DLD1 (cell line): Measurements from ENCODE around the gene DNM3.
"Not testable (repeated sequence)": the region's sequence is repeated elsewhere in the genome, so short reads cannot be mapped to it uniquely, and the experiment has no call there.

Source experiments
- in situ Hi-C: cut with HindIII; loops from 2 replicates; pipeline ENCODE4 v1.10.0; 2017; ENCODE audit warnings: low sequenced_read_pairs

DNM3 gene

DNA sequence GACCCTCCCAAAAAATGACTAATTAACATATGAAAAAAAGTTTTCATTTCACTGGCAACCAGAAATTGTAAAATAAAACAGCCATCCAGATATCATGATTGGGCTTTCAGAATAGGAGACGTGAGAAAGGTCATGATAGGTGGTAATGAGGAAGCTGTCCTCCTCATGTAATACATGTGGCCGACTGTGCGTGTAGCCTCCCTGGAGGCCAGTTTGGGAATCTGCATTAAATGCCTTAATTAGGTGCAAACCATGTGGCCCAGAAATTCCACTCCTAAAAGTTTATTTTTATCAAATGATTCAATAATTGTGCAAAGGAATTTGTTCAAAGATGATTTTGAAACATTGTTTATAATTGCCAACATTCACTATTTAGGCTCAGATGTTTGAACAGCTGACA, 451.5 kb downstream of the DNM3 start:
- in situ Hi-C loops: no loop called here

DNA sequence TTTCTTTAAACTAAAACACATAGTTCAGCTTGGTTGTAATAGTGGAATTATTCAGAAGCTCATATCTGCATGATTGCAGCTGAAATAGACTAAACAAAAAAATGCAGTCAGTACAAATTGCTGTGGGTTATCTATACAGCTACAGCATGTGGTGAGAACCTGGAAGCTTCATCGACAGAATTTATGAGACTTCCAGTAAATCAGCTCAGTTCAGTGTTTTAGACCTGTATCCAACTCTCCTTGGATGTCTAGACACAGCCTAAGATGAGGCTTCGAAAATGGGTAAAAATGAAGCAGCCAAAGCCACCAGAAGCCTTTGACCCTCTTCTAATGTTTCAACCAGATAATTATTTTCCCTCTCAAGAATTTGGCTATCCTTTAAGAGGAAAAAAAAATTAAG, 452.1 kb downstream of the DNM3 start:
- in situ Hi-C loops: no loop called here

DNA sequence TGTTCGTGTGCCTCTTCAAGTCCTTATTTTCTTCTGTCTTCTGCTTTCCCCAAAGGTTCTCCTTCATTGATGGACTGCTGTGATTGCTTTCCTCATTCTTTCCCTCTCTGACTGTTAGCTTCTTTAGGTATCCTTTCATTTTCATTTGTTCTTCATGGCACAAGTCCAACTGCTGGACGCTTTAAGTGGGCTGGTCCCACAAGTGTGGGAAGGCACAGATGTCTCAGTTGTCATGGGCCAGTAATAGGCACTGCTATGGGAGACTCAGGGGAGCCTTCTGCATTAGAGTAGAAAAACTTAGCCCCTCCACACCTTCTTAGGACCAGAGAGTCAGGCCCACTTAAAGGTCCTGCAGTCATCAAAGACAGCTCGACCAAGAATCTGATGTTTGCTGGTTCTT, 456.8 kb downstream of the DNM3 start:
- in situ Hi-C loops: no loop called here

DNA sequence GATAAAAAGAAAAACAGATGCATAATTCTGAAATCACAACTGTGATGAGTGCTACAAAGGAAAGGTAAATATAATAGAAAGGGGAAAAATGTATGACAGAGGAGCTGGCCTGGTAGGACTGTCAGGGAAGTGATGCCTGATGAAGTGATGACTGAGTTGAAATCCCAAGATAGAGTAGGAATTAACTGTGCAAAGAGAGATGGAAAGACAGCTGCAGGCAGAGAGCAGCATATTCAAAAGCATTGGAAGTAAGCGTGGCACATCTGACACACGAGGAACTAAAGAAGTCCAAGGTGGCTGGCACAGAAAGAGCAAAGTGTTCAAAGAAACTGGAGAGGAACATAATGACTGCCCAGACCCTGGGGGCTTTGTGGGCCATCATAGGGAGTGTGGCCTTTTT, 457.6 kb downstream of the DNM3 start:
- in situ Hi-C loops: no loop called here

DNA sequence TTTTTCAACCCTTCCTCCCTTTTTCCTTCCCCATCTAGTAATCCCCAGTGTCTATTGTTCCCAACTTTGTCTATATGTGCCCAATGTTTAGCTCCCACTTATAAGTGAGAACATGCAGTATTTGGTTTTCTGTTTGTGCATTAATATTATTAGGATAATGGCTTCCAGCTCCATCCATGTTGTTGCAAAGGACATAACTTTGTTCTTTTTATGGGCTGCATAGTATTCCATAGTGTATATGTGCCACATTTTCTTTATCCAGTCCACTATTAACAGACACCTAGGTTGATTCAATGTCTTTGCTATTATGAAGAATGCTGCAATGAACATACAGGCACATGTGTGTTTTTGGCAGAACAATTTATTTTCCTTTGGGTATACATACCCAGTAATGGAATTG, 458.2 kb downstream of the DNM3 start:
- in situ Hi-C loops: no loop called here

DNA sequence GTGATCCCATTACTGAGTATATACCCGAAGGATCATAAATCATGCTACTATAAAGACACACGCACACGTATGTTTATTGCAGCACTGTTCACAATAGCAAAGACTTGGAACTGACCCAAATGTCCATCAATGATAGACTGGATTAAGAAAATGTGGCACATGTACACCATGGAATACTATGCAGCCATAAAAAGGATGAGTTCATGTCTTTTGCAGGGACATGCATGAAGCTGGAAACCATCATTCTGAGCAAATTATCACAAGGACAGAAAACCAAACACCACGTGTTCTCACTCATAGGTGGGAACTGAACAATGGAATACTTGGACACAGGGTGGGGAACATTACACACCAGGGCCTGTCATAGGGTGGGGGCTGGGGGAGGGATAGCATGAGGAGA, 466.2 kb downstream of the DNM3 start:
- in situ Hi-C loops: not testable (repeated sequence)

DNA sequence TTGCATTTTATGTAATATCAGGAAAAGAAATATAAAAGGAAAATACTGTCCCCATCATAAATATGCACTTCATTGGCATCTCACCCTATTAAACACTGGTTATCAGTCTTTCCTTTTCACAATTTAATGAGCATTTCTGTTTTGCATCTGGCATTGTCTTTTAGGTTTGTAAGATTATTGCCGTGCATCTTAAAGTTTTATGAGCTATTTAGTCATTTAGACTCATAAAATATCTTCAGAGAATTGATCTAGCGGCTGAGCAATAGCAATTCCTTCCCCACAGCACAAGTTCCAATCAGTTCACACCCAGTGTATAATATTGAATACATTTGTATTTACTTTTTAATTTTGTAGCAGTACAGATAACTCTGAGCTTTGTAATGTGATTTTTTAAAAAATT, 466.8 kb downstream of the DNM3 start:
- in situ Hi-C loops: no loop called here

DNA sequence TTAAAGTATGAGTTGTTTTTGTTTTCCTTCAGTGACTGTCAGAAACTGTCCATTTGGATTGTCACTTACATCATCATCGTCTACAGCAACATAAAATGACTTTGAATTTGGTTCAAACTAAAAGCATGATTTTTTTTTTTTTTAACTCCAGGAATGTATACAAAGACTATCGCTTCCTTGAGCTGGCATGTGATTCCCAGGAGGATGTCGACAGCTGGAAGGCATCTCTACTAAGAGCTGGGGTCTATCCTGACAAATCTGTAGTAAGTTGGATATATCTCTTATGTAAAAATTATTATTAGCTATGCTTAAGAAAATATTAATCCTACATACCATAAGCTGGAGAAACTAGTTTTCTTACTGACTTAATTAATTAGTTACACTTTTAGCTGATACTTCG, 467.3 kb downstream of the DNM3 start:
- in situ Hi-C loops: no loop called here

DNA sequence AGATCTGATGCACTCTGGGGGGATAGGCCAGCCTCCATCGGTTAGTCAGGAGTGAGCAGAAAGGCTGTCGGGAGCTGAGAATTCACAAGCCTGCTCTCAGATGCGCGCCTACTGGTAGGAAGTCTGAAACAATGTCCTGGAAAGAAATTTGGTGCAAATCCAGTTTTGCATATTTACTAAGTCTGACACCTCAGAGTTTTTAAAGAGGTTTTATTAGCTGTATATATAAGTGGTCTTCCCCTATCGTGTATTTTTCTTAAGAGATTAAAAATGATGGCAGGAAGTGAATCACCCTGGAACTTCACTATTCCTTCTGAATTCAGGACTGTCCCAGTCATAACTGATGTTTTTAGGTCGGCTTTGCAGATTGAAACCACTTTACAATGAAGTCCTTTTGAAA, 479.4 kb downstream of the DNM3 start:
- in situ Hi-C loops: no loop called here

DNA sequence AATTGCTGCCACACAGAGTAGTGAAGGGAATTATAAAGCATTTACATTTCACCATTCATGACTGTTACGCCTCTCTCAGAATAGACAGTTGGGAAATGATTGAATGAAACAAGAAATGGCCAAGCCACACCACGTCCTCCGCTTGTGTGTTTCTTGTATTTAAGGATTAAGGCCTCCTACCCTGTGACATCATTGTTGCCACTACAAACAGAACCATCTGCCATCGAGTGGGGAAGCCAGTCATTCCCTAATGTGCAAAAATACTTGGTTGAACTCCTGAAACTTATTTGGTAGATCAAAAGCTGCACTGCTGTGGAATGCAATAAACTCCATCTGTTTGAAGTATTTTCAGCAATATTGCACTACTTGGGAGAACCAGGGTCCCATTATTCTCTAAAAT, 480.2 kb downstream of the DNM3 start:
- in situ Hi-C loops: no loop called here

DNA sequence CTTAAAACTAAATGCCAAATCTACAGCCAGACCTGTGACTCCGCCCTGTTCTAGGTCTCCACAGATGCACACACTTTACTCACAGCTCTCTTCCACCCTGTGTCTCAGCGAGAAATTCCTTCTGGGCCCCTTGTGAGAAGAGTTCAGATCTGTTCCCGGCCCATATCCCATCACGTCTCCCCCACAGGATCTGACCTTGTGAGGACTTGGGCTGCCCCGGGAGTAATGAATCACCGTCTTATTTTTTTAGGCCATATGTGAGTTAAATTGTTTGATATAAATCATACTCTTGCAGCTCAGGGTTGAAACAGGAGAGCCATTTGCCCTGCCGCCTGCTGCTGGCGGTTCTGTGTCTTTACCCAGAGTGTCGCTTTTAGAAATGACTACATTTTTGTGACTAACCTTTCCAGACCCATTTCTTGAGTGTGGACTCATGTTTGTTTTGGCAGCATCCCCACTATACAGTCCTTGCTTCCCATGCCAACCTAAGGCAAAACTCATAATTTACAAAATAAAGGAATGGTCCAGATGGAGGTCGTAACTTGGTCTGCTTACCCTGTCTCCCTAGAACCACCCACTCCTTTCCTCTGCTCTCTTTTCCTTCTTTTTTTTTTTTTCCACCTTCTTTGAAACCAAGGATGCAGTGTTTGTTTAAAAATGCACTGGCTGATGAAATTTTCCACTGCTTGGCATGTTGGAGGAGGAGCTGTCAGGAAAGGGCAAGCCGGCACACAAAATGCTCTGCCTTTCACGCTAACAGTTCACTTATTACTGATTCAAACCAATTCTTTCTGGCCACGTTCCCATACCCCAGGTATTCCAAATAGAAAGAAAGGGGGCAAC, 481.1 kb downstream of the DNM3 start:
- in situ Hi-C loops: no loop called here

DNA sequence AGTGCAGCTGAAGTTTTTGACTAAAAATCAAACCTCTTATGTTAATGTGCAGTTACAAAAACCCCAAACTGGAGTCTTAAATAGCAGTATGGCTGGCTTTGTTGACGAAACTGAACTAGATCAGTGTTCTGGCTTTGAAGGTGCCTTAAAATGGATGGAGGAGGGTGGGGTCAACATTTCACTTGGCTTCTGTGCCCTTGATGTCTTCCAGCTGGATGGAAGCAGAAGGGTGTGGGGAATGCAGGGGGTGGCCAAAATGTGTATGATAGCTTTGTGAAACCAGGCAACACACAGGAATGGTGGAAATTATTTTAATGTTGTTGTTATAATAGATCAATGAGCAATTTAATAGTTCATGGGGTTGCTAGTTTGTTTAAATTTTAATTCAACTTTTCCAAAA, 482.4 kb downstream of the DNM3 start:
- in situ Hi-C loops: no loop called here

DNA sequence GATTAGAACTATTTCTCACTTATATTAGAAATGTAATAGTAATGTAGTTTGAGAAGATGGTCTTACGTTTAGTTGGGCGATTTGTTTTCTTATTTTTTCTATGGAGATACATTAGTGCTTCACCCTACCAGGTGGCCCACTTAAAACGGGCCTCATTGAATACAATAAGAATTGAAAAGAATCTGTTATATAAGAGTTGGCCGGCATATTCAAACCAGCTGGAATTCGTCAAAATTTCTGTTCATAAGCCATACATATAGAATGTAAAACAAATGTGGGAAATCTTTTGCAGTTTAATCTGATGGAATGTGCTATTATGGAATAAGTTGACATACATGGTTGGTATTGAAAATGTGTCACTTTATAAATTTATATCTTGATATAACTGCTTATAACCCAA, 482.8 kb downstream of the DNM3 start:
- in situ Hi-C loops: no loop called here

DNA sequence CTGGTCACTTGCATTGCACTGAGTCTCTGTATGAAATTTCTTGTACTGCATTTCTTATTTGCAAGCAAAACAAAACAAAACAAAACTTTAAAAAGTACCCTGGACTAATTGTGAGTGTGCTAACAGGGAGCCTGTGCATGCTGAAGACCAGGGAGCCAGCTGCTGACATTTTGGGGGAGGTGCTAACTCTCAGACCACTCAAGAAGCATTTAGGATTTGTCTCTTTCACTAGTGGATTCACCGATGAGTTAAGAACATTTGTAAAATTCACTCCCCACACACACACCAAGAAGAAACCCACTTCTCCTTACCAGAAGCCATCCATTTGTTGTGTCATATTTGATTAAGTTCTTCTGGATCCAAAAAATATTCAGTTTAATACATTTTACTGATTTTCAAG, 483.5 kb downstream of the DNM3 start:
- in situ Hi-C loops: no loop called here

DNA sequence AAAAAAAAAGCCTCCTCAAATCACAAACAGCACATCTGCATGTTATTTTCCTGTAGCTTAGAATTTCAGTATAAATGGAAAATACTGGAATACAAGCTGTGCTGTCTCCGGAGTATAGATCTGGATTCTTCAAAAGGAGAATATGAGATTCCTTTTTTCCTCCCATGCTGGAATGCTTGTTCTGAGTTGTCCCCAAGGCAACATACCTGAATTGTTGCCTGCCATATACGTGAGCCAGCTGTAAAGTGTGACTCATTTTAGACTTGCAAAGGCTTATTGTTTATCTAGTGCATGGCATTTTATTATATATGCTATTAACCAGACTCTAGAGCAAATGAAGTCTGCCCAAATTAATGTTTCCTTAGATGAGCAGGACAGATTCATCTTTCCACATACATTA, 484.2 kb downstream of the DNM3 start:
- in situ Hi-C loops: no loop called here

DNA sequence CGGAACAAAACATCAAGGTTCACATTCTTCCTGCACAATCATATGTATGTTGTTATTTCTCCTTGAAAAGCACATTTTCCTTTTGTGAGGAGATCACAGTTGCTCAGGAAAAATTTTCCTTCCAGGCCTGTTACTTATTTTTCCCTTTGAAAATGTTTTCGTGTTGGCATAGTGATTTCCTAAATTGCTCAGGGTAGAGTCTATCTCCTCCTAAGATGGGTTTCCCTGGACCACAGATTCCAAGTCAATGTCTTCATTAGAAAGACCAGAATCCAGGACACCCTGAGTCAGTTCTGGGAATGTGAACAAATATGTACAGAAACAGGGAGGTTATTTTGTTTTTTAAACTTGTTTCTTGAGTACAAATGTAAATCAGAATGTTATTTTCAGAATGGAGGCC, 484.8 kb downstream of the DNM3 start:
- in situ Hi-C loops: no loop called here

DNA sequence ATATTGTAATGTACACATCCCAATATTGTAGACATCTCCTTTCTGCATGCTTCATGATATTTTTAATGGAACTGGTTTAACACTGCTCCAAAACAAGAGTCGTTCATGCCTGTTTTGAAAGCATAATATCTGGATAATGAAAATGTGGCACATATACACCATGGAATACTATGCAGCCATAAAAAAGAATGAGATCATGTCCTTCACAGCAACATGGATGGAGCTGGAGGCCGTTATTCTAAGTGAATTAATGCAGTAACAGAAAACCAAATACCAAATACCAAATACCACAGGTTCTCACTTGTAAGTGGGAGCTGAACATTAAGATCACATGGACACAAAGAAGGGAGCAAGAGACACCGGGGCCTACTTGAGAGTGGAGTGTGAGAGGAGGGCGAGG, 487.0 kb downstream of the DNM3 start:
- in situ Hi-C loops: no loop called here

DNA sequence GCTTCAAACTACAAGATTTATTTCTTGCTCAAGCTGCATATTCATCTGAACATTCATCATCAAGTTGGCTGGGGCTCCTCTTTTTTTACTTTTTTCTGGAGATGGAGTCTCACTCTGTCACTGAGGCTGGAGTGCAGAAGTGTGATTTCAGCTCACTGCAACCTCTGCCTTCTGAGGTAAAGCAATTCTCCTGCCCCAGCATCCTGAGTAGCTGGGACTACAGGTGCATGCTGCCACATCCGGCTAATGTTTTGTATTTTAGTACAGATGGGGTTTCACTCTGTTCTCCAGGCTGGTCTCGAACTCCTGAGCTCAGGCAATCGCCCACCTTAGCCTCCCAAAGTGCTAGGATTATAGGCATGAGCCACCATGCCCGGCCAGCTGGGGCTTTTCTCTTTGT, 490.9 kb downstream of the DNM3 start:
- in situ Hi-C loops: no loop called here

DNA sequence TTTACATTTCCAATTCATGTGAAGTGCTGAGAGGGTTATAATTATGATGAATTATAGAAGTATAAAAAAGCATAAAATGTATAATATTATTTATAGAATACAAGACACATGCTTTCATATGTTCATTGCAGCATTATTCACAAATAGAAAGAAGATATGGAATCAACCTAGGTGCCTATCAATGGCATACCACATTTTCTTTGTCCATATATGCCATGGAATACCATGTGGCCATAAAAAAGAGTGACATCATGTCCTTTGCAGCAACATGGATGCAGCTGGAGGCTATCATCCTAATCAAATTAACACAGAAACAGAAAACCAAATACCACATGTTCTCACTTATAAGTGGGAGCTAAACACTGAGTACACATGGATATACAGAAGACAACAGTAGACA, 494.1 kb downstream of the DNM3 start:
- in situ Hi-C loops: no loop called here

DNA sequence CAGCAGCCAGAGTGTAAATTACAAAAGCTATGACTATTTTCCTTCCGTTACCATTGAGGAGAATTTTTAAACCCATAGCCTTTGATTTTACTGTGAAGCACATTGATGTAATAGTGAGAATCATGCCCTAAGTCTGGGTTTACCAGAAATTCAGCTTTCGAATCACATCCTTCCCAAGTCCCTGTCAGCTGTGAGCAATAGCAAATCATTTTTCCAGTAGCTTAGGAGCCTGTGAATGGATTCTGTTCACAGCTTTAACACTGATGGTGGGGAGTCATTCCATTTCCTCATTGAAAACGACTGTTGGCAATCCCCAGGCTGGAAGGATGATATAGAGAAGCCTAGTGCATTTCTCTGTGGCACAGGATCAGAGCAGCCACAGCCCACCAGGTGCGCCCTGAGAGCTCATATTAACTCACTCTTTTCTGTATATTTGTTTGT, 497.0 kb downstream of the DNM3 start:
- in situ Hi-C loops: no loop called here

DNA sequence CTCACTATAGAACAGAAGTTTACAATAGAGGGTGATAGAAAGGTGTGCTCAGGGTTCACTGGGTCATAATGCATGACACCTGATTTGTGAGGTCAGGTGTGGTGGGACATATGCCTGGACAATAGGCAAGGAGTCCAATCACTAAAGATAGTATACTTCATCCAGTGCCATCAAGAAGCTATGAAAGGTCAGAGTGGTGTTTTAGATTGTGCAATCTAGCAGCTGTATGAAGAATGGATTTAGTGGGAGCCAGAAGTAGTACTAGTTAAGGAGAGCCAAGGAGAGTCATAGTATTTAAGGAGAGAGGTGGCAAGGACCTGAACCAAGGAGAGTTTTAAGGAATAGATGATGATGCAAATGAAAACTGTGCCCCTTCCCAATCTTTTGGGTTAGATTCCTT, 498.5 kb downstream of the DNM3 start:
- in situ Hi-C loops: no loop called here

DNA sequence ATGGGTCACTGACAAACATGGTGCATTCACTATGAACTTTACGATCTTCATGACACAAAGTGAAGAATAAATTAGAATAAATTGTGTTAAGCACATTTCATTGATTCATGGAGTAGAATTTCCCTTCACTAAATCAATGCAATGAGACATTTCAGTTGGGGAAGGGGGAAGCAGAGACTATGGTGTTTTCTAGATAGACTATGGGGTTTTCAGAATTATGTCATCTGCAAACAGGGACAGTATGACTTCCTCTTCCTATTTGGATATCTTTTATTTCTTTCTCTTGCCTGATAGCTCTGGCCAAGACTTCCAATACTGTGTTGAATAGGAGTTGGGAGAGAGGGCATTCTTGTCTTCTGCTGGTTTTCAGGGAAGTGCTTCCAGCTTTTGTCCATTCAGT, 499.2 kb downstream of the DNM3 start:
- in situ Hi-C loops: no loop called here

DNA sequence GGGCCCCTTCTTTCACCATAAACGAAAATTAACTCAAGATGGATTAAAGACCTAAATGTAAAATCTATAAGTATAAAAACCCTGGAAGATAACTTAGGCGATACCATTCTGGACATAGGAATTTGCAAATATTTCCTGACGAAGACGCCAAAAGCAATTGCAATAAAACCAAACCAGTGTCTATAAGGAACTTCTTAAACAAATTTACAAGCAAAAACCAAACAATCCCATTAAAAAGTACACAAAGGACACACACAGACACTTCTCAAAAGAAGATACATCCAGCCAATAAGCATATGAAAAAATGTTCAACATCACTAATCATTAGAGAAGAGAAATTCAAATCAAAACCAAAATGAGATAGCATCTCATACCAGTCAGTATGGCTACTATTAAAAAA, 500.4 kb downstream of the DNM3 start:
- in situ Hi-C loops: no loop called here
